ENCODE measurements around the gene RBM6. TPM values are rescaled to one million over a fixed set of nuclear protein-coding genes. Genes with fewer than 3 reads are reported as not detected.

The RBM6 gene
- total RNA-seq, 1 experiment from 2014 or later, result 58.3 TPM

DNA sequence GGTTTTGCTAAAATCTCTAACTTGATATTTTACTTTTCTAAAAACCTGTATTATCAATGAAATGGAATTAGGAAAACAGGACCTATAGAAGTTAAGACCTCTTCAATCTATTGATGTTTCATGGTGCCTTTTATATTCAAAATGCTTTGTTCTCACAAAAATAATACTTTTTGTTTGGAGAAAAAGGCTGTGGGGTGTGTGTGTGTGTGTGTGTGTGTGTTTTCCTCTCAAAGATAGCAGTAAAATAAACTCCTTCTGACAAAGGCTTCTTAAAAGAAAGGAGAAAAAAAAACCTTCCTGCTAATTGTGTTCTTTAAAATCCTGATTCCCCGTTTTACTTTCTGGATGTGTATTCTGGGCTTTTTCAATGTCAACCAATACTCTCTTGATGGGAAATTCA lies 54.5 kb downstream of the RBM6 start:
- TF ChIP-seq YY1 (IDR thresholded peaks at IDR 0.05; ENCODE audit: extremely low read depth, insufficient replicate concordance, low read depth, low read length) (no peak), EZH2phosphoT487 (IDR thresholded peaks at IDR 0.05; ENCODE audit: borderline replicate concordance) (no peak), SRF (IDR thresholded peaks at IDR 0.05; ENCODE audit: low read depth) (no peak), CBX3 (IDR thresholded peaks at IDR 0.05; ENCODE audit: low read depth) (no peak), ZFX (IDR thresholded peaks at IDR 0.05) (no peak), SP1 (IDR thresholded peaks at IDR 0.05; ENCODE audit: low read depth) (no peak), ZNF274 (IDR thresholded peaks at IDR 0.05; ENCODE audit: low read depth, low read length) (no peak), JUND (IDR thresholded peaks at IDR 0.05) (no peak), FOSL1 (IDR thresholded peaks at IDR 0.05; ENCODE audit: low read depth) (no peak), SIN3A (IDR thresholded peaks at IDR 0.05; ENCODE audit: low read depth) (no peak)
- TF ChIP-seq, protein P1, sequence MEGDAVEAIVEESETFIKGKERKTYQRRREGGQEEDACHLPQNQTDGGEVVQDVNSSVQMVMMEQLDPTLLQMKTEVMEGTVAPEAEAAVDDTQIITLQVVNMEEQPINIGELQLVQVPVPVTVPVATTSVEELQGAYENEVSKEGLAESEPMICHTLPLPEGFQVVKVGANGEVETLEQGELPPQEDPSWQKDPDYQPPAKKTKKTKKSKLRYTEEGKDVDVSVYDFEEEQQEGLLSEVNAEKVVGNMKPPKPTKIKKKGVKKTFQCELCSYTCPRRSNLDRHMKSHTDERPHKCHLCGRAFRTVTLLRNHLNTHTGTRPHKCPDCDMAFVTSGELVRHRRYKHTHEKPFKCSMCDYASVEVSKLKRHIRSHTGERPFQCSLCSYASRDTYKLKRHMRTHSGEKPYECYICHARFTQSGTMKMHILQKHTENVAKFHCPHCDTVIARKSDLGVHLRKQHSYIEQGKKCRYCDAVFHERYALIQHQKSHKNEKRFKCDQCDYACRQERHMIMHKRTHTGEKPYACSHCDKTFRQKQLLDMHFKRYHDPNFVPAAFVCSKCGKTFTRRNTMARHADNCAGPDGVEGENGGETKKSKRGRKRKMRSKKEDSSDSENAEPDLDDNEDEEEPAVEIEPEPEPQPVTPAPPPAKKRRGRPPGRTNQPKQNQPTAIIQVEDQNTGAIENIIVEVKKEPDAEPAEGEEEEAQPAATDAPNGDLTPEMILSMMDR (IDR thresholded peaks at IDR 0.05 in 2 of 3, conservative IDR thresholded peaks at IDR 0.05 in 1 of 3; ENCODE audit: borderline replicate concordance in 1 of 3, insufficient read depth in 1 of 3, low read depth in 2 of 3, low read length in 2 of 3), result no peak
- TF ChIP-seq, protein P2, sequence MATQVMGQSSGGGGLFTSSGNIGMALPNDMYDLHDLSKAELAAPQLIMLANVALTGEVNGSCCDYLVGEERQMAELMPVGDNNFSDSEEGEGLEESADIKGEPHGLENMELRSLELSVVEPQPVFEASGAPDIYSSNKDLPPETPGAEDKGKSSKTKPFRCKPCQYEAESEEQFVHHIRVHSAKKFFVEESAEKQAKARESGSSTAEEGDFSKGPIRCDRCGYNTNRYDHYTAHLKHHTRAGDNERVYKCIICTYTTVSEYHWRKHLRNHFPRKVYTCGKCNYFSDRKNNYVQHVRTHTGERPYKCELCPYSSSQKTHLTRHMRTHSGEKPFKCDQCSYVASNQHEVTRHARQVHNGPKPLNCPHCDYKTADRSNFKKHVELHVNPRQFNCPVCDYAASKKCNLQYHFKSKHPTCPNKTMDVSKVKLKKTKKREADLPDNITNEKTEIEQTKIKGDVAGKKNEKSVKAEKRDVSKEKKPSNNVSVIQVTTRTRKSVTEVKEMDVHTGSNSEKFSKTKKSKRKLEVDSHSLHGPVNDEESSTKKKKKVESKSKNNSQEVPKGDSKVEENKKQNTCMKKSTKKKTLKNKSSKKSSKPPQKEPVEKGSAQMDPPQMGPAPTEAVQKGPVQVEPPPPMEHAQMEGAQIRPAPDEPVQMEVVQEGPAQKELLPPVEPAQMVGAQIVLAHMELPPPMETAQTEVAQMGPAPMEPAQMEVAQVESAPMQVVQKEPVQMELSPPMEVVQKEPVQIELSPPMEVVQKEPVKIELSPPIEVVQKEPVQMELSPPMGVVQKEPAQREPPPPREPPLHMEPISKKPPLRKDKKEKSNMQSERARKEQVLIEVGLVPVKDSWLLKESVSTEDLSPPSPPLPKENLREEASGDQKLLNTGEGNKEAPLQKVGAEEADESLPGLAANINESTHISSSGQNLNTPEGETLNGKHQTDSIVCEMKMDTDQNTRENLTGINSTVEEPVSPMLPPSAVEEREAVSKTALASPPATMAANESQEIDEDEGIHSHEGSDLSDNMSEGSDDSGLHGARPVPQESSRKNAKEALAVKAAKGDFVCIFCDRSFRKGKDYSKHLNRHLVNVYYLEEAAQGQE (IDR thresholded peaks at IDR 0.05; ENCODE audit: low read depth), result no peak
- TF ChIP-seq, protein P3, sequence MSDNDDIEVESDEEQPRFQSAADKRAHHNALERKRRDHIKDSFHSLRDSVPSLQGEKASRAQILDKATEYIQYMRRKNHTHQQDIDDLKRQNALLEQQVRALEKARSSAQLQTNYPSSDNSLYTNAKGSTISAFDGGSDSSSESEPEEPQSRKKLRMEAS (IDR thresholded peaks at IDR 0.05), result no peak
- TF ChIP-seq, protein P4, sequence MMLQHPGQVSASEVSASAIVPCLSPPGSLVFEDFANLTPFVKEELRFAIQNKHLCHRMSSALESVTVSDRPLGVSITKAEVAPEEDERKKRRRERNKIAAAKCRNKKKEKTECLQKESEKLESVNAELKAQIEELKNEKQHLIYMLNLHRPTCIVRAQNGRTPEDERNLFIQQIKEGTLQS (IDR thresholded peaks at IDR 0.05), result no peak
- TF ChIP-seq, protein P5, sequence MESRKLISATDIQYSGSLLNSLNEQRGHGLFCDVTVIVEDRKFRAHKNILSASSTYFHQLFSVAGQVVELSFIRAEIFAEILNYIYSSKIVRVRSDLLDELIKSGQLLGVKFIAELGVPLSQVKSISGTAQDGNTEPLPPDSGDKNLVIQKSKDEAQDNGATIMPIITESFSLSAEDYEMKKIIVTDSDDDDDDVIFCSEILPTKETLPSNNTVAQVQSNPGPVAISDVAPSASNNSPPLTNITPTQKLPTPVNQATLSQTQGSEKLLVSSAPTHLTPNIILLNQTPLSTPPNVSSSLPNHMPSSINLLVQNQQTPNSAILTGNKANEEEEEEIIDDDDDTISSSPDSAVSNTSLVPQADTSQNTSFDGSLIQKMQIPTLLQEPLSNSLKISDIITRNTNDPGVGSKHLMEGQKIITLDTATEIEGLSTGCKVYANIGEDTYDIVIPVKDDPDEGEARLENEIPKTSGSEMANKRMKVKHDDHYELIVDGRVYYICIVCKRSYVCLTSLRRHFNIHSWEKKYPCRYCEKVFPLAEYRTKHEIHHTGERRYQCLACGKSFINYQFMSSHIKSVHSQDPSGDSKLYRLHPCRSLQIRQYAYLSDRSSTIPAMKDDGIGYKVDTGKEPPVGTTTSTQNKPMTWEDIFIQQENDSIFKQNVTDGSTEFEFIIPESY (IDR thresholded peaks at IDR 0.05; ENCODE audit: extremely low read depth, insufficient replicate concordance, low read length), result no peak
- BruUV-seq (replicated peaks), result no TSS peak
- Histone ChIP-seq H3K4me1 (ENCODE audit: control insufficient read depth in 1 of 2, insufficient read depth in 2 of 2, low read length in 2 of 2) (no peaks in the 10 kb centered on the region), H3K27me3 (ENCODE audit: insufficient read depth, low read length) (no peaks in the 10 kb centered on the region), H3K4me3 (replicated peaks in 1 of 2; ENCODE audit: low read depth in 1 of 2, low read length in 2 of 2) (no peak overlapping the region), H3K9me2 (ENCODE audit: insufficient read depth) (no peaks in the 10 kb centered on the region), H3K9me3 (ENCODE audit: control insufficient read depth in 1 of 2, insufficient read depth in 1 of 2, low read depth in 1 of 2, low read length in 2 of 2) (no peaks in the 10 kb centered on the region), H3K27ac (ENCODE audit: low read depth, low read length) (no peak overlapping the region), H3K9ac (ENCODE audit: low read length) (no peak overlapping the region), H4K20me1 (ENCODE audit: insufficient read depth) (peaks cover 4% of the 10 kb centered on the region; the same call in 1 of the 2 replicates), H2AFZ (ENCODE audit: low read depth, low read length, poor library complexity, severe bottlenecking) (no peak overlapping the region), H3K4me2 (ENCODE audit: low read length) (no peak overlapping the region), H3K79me2 (ENCODE audit: insufficient read depth, low read length) (peaks cover 31% of the 10 kb centered on the region; the same call in 1 of the 2 replicates), H3K36me3 (ENCODE audit: control insufficient read depth in 1 of 2, insufficient read depth in 2 of 2, low read length in 2 of 2) (peaks cover 0 to 4% of the 10 kb centered on the region in 2 experiments; a peak in 1 of 4 replicates)
- POLR2A ChIA-PET, result no interaction called here
- ATAC-seq, result no peak
- RAD21 ChIA-PET (ENCODE audit: low non-redundant PET in 1 of 2, low total read pairs in 2 of 2, uncharacterized antibody in 2 of 2, unreplicated experiment in 2 of 2), result no interaction called here
- intact Hi-C loops (cut with micrococcal nuclease), result no loop called here
- CTCF ChIA-PET, result no interaction called here
- DNase-seq (ENCODE audit: low read depth, low spot score), result no peak
